ENCODE data around the gene SLC5A4. TPM values are rescaled to one million over a fixed set of nuclear protein-coding genes. Genes with fewer than 3 reads are reported as not detected.

SLC5A4 gene
- total RNA-seq, 3 donors from 2014 or later = 0.16 to 1.3 TPM; not detected in 1

DNA sequence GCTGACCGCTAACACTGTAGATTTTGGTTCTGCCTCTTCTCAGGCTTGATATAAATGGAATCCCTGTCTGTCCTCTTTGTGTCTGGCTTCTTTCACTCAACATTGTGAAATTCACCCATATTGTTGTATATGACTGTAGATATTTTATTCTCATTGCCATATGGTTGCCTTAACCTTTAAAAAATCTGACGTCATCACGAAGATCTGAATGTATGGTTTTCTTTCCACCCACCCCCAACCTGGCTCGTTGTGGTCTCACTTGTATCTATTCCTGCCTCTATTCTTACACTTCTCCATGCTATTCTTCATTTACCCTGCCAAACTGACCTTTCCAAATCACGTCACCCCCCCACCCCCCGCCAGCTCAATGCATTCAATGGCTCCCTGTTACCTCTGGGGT, 74.1 kb downstream of the SLC5A4 start:
- DNase-seq (ENCODE audit: low spot score in 2 of 2) = no peak
- no peak for TF ChIP-seq POLR2AphosphoS5 (IDR thresholded peaks at IDR 0.05)
- Histone ChIP-seq H3K4me3 (no peak overlapping the region), H3K27ac (no peak overlapping the region), H3K36me3 (no peaks in the 10 kb centered on the region), H3K27me3 (peaks cover 0 to 24% of the 10 kb centered on the region in 2 donors), H3K9me3 (no peaks in the 10 kb centered on the region), H3K4me1 (no peaks in the 10 kb centered on the region)
- intact Hi-C loops (cut with DNase I; ENCODE audit: low total_unique reads) = no loop called here

DNA sequence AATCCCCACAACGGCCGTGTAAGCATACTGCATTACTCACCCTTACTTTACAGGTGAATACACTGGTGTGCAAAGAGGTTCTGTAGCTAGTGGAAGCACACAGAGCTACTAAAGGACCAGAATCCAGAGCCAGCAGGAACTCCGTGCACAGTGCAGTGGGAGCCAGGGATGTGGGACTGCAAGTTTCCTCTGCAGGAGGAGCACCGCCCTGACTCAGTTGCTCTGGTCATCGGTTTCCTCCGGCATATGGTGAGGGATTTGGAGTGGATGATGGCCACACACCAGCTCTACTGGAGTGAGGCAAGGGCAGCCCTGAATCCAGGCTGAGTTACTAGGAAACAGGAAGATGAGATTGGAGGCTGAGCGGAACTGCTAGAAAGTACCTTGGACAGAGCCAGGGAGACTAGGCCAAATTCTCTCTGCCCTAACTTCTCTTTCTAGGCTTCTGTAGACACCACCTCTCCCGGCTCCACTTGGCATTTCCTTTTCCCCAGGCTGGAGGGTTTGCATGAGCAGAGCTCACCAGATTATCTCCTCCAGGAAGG, 77.9 kb downstream of the SLC5A4 start:
- TF ChIP-seq POLR2A (IDR thresholded peaks at IDR 0.05) = no peak
- TF ChIP-seq, protein P1, sequence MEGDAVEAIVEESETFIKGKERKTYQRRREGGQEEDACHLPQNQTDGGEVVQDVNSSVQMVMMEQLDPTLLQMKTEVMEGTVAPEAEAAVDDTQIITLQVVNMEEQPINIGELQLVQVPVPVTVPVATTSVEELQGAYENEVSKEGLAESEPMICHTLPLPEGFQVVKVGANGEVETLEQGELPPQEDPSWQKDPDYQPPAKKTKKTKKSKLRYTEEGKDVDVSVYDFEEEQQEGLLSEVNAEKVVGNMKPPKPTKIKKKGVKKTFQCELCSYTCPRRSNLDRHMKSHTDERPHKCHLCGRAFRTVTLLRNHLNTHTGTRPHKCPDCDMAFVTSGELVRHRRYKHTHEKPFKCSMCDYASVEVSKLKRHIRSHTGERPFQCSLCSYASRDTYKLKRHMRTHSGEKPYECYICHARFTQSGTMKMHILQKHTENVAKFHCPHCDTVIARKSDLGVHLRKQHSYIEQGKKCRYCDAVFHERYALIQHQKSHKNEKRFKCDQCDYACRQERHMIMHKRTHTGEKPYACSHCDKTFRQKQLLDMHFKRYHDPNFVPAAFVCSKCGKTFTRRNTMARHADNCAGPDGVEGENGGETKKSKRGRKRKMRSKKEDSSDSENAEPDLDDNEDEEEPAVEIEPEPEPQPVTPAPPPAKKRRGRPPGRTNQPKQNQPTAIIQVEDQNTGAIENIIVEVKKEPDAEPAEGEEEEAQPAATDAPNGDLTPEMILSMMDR (IDR thresholded peaks at IDR 0.05) = no peak
- Histone ChIP-seq H3K36me3 (no peaks in the 10 kb centered on the region), H3K27ac (no peak overlapping the region), H3K27me3 (peaks cover 0 to 43% of the 10 kb centered on the region in 2 donors), H3K4me1 (no peaks in the 10 kb centered on the region), H3K4me3 (no peak overlapping the region), H3K9me3 (no peaks in the 10 kb centered on the region)
- intact Hi-C loops (cut with DNase I; ENCODE audit: low total_unique reads) = no loop called here
- DNase-seq (ENCODE audit: low spot score in 2 of 2) = no peak

DNA sequence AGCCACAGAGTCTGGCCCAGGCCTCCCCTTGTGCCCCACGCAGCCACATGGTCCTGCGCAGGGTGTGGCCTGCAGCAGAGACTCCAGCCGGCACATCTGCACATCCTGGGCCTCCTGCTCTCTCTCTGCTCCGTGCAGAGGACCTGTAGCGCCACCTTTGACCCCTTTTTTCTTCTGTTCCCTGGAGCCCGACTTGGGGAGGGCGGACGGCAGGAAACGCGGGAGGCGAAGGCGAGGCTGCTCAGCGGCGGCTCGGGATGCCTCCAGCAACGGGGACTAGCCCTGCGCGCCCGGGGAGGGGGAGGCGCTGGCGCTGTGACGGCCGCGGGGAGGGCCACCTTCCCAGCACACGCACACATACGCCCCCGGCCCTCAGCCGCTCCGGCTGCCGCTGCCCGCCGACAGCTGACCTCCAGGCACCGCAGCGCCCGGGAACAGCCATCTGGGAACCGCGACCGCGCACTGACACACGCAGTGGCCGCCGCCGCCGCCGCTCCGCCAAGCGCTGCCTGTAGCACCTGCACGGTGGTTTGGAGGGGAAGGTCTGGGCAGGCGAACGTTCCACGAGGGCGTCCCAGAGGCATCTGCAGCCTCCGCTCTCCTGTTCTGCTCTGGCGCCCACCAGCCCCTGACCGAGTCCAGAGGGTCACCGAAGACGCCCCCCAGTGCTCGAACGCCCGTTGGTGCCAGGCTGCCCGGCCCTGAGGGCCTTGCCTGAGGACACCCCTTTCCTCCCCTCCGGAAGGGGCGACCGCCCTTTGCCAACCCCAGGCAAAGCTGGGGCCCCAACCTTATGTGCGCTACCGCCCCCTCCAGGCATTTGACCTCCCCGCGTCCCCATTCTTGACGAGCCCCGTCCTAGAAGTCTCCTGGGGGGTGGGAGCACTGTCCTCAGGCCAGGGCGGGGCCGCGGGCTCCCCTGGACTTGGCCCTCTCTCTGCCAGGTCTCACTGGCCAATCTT, 79.2 kb downstream of the SLC5A4 start:
- peaks cover 0 to 43% of the 10 kb centered on the region in 2 donors for H3K27me3 ChIP-seq
- no peaks in the 10 kb centered on the region for H3K9me3 ChIP-seq
- no peaks in the 10 kb centered on the region for H3K4me1 ChIP-seq
- H3K36me3 ChIP-seq = no peaks in the 10 kb centered on the region
- DNase-seq (ENCODE audit: low spot score in 2 of 2) = no peak
- intact Hi-C loops (cut with DNase I; ENCODE audit: low total_unique reads) = no loop called here
- H3K27ac ChIP-seq = no peak overlapping the region
- peak overlapping the region in 1 of 3 donors; percentile 26 for H3K4me3 ChIP-seq
- TF ChIP-seq POLR2A (IDR thresholded peaks at IDR 0.05) (no peak), POLR2AphosphoS5 (IDR thresholded peaks at IDR 0.05) (no peak)

DNA sequence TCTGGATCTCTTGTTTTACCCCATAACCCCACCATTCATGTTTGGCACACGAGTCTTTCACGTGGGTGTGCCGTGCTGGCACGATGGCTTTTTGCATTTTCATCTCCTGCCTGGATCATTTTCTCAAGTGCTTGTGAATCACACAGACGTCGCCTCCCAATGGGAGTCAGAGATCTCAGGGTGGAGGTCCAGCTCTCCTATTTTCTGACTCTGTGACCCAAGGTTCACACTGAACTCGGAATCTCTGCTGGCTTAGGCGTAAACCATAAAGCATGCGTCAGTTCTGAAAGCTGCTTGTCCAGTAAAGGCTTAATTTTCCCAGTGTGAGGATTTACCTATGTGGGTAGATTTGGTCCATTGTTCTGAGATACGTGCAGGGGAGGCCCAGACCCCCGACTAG, 80.0 kb downstream of the SLC5A4 start:
- no peak overlapping the region for H3K4me3 ChIP-seq
- H3K27ac ChIP-seq = no peak overlapping the region
- peaks cover 0 to 43% of the 10 kb centered on the region in 2 donors for H3K27me3 ChIP-seq
- H3K36me3 ChIP-seq = no peaks in the 10 kb centered on the region
- no peaks in the 10 kb centered on the region for H3K9me3 ChIP-seq
- H3K4me1 ChIP-seq = no peaks in the 10 kb centered on the region
- intact Hi-C loops (cut with DNase I; ENCODE audit: low total_unique reads) = no loop called here
- TF ChIP-seq POLR2A (IDR thresholded peaks at IDR 0.05) = no peak
- TF ChIP-seq, protein P1 (IDR thresholded peaks at IDR 0.05) = no peak
- no peak for TF ChIP-seq POLR2AphosphoS5 (IDR thresholded peaks at IDR 0.05)
- DNase-seq (ENCODE audit: low spot score in 2 of 2) = no peak

Other genes starting within 250 kb of the SLC5A4 start
- 1 to 10 TPM in 2 of 3 donors, not detected in 1; 1.3 to 5.3 TPM for gene SLC5A1, start 212.1 kb downstream of the SLC5A4 start, total RNA-seq
- not detected for gene C22orf42, start 96.0 kb downstream of the SLC5A4 start, total RNA-seq
- gene RFPL2, start 50.3 kb downstream of the SLC5A4 start, total RNA-seq = under 1 TPM in 1 of 3 donors, not detected in 2; 0.29 TPM
- gene RFPL3, start 102.5 kb upstream of the SLC5A4 start, total RNA-seq = not detected
- 10 to 100 TPM; 75.4 to 84.6 (median 76.6) TPM for gene RTCB, start 156.9 kb upstream of the SLC5A4 start, total RNA-seq
- gene BPIFC, start 209.1 kb upstream of the SLC5A4 start, total RNA-seq = not detected
- gene FBXO7, start 219.5 kb upstream of the SLC5A4 start, total RNA-seq = 100 to 1,000 TPM in 2 of 3 donors, 10 to 100 TPM in 1; 73.7 to 119 (median 107) TPM